NCI-H146 treated with DMSO at 0.1 percent for 48 hours (cell line): ENCODE data around the gene CA6.
"Not testable (repeated sequence)": the region's sequence is repeated elsewhere in the genome, so short reads cannot be mapped to it uniquely, and the experiment has no call there.

ENCODE experiments used
- DNase-seq: peaks from one replicate; lab custom pipeline; 2025; ENCODE audit not compliant: unreplicated experiment; lab: John Stamatoyannopoulos, UW

CA6 gene

DNA sequence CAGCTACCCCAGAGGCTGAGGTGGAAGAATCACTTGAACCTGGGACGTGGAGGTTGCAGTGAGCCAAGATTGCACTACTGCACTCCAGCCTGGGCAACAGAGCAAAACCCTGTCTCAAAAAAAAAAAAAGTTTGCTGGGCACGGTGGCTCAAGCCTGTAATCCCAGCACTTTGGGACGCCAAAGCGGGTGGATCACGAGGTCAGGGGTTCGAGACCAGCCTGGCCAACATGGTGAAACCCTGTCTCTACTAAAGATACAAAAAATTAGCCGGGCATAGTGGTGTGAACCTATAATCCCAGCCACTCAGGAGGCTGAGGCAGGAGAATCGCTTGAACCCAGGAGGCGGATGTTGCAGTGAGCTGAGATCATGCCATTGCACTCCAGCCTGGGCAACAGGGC, 23.2 kb downstream of the CA6 start:
- not testable (repeated sequence) for DNase-seq

DNA sequence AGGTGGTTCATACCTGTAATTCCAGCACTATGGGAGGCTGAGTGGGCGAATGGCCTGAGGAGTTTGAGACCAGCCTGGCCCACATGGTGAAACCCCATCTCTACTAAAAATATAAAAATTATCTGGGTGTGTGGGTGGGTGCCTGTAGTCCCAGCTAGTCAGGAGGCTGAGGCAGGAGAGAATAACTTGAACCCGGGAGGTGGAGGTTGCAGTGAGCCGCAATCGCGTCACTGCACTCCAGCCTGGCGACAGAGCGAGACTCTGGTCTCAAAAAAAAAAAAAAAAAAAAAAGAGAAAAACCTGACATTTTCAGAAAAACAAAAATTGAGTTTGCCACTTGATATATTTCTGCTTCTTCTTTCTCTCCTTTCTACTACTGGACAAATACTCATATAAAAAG, 24.3 kb downstream of the CA6 start:
- DNase-seq = no peak

DNA sequence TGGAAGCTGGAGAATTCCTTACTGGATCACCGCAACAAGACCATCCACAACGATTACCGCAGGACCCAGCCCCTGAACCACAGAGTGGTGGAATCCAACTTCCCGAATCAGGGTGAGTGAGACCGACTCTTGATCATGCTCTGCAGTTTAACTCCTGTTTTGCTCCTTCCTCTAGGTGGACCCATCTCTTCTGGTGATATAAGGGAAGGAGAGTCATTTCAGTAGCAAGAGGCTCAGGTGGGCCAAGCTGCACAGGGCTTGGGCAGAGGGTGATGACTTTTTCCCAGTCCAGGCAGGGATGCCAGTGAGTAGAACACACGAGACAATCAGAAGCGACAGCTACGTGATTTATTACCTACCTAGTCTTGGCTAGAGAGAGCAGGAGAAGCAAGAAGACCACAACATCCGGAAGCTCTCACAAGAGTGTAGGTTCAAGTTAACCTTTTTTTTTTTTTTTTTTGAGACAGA, 25.2 kb downstream of the CA6 start:
- DNase-seq = no peak

DNA sequence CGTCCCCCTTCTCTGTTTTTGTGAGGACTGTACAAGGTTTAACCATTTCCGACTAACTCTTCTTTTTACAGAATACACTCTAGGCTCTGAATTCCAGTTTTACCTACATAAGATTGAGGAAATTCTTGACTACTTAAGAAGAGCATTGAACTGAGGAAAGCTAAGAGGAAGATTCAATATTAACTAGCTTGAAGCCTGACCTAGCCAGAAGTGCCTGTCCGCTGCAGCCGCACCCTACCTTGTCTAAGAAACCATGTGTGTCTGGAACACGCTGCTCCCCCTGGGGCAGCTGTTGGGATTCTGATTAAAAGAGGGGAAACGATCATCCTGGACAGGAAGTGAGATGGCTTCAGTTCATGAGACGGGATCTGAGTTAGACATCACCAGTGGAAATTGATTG, 28.9 kb downstream of the CA6 start:
- DNase-seq = no peak

DNA sequence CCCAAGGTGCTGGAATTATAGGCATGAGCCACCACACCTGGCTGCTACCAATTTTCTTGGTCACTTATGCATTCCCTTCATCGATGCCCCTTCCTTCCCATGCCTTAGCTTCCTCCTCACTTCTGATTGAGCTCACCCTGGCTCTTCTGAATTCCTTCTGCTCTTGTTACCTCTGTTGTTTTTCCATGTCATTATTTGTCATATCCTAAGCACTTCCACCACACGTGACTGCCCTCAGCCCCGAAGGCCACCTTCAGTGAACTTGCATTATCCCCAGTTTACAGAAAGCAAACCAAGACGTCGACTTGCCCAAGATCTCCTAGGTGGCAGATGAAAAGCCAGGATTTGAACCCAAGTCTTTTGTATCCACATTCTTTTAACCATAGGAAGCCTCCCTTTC, 30.7 kb downstream of the CA6 start:
- DNase-seq = no peak

DNA sequence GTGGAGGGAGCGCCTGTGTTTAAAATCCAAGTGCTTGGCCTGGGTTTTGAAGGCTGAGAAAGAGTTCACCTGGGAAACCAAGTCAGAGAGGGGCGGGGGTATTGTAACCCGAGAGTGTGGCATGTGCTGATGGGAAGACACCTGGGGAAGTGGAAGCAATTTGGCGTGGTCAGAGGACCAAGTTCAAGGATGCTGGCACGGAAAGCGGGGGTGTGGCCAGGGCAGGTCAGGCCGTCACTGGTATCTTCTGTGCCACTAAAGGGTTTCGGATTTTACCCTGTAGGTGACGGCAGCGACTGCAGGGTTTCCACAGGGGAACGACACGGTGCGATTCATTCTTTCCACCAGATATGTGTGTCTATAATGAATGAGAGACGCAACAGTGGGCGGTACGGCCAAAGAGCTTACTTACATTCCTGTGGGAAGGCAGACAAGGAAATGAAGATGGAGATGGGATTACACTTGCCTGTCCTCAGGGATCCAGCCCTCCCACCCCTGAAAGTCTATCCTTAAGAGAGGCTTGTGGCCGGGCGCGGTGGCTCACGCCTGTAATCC, 31.3 kb downstream of the CA6 start:
- DNase-seq = no peak

DNA sequence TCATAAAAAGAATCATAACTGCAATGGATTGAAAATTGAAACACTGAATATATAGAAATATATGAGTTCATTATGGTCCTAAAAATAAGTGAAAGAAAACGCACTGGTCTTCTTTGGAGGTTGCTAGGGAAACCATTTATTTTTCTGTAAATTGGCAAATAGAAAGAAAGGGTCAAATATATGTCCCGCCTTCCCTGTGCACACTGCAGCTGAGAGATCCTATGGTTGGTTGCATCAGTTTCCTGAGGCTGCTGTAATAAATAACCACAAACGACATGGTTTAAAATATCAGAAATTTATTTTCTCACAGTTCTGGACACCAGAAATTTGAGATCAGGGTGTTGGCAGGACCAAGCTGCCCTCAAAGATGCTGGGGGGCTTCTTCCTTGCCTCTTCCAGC, 35.0 kb downstream of the CA6 start:
- no peak for DNase-seq

DNA sequence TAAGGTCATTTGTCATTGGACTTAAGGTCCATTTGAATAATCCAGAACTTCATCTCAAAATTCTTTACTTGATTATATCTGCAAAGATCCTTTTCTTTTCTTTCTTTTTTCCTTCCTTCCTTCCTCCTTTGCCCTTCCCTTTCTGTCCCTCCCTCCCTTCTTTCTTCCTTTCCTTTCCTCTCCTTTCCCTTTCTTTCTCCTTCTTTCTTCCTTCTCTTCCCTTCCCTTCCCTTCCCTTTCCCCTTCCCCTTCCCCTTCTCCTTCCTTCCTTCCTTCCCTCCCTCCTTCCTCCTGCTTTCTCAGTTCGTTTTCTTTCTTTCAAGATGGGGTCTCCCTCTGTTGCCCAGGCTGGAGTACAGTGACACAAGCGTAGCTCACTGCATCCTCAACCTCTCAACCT, 35.5 kb downstream of the CA6 start:
- no peak for DNase-seq

DNA sequence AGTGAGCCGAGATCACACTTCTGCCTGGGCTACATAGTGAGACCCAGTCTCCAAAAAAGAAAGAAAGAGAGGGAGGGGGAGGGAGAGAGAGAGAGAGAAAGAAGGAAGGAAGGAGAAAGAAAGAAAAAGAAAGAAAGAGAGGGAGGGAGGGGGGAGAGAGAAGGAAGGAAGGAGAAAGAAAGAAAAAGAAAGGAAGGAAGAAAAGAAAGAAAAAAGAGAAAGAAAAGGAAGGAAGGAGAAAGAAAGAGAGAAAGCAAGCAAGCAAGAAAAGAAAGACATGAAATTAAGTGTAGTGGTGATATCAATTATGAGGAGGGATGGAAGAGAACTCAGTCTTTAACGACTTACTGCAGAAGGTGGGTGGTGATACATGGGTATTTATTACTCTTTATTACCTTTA, 38.5 kb downstream of the CA6 start:
- no peak for DNase-seq

DNA sequence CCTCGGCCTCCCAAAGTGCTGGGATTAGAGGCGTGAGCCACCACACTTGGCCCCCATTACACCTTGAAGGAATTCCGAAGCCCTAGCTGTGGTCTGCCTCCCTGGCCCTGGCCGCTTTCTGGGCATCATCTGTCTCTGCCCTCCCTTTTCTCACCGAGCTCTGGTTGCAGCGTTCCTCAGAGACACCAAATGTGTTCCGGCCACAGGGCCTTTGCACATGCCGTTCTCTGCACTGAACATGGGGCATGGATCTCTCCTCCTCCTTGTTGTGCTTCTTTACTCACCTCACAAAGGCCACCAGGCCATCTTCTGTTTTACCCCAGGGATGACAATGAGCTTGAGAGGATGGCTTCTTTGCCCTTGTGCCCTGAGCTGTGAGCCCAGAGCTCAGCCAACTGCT, 39.3 kb downstream of the CA6 start:
- DNase-seq = no peak

DNA sequence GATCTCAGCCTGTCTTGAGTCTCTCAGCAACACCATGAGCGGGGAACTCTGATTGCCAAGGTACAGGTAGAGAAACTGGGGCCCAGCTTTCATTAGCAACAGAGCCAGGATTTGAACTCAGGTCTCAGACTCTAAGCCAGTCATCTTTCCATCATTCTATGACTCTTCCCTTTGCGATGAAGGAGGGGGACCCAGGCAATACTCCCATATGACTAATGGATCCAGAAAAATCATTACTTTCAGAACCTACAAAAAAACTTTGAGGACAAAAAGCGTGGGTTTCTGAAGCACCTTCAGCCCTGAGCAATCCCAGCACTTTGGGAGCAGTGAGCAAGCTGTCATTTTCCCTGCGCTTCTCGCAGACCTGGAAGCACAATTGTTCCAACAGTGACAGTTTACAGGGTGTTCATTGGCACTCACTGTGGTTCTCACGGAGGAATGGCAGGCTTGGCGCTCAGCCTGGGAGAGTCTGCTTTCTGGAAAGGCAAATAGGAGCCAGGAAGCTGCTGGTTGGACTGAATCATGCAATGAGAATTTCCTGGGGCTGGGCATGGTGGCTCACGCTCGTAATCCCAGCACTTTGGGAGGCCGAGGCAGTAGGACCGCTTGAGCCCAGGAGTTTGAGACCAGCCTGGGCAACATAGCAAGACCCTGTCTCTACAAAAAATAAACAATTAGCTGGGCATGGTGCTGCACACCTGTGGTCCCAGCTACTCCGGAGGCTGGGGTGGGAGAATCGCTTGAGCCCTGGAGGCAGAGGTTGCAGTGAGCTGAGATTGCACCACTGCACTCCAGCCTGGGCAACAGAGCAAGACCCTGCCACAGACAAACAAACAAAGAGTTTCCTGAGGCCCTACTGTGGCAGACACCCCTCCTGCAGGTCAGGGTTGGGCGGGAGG, 40.5 kb downstream of the CA6 start:
- no peak for DNase-seq

DNA sequence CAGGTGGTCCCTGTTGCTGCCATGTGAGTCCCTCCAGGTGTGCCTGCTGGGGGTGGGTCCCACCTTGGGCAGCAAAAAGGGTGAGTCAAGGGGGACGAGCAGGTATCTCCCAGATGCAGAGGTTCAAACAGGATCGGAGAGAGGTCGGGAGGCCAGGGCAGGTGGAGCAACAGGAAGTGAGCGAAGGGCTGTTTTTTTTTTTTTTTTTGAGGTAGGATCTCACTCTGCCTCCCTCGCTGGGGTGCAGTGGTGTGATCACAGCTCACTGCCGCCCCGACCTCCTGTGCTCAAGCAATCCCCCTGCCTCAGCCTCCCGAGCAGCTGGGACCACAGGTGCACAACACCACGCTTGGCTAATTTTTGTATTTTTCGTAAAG, 41.1 kb downstream of the CA6 start:
- no peak for DNase-seq

DNA sequence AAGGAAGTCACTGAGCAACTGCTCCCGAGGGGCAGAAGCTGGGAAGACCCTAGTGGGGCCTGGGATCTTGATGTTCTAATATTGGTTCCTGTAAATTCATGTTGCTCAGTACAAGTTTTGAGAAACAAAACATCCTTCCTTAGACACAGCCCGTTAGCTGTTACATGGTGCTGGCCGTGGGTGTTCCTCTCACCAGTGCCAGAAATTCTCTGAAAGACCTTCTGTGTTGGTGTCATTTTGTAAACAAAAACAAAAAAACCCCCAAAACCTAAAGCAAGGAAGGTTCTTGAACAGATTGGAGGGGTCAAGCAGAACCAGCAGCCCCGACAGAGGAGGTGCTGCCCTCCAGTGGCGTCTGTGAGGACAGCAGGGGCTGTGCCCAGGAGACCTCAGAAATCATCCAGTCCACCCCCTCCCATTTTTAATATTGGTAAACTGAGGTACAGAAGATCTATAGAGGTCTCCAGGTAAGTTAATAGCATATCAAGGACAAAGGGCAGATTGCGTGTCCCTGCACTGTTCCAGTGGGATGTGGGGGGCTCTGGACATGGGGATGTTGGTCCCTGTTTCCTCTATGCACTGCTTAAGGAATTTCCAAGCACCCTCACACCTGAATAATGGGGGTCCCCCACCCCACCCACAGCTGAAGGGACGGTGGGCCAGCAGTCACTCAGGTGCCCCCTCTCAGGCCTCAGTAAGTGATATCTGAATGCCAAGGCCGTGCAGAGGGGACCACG, 42.4 kb downstream of the CA6 start:
- no peak for DNase-seq

DNA sequence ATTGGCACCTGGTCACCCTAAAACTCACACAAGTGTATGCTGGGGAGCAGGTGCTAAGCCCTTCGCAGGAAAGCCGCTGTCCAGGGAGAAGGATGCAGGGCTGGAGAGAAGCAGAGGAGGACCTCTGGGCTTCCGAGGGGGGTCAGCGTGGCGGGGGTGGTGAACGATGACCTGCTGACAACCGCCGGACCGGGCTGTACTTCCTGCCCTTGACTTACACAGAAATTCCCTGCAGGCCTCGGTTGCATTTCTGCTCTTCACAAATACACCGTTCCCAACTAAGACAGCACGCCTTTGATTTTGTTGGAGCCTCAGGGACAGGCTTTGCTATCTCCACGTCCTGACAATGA, 42.9 kb downstream of the CA6 start:
- DNase-seq = no peak

DNA sequence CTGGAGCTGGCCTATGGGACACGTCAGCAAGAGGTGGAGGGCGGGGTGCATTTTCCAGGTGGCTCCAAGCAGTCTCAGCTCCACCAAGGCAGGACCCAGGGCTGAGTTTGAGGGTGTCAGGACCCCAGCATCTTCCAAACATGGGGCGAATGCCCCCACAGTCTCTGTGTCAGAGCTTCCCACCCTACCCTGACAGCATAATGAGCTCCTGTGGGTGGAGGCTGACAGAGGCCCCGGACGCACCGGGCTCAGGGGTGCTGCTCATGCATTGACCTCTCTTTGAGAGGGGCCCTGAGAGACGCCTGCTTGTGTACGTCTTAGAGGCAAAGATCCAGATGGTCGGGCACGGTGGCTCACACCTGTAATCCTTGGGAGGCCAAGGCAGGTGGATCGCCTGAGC, 43.4 kb downstream of the CA6 start:
- no peak for DNase-seq

DNA sequence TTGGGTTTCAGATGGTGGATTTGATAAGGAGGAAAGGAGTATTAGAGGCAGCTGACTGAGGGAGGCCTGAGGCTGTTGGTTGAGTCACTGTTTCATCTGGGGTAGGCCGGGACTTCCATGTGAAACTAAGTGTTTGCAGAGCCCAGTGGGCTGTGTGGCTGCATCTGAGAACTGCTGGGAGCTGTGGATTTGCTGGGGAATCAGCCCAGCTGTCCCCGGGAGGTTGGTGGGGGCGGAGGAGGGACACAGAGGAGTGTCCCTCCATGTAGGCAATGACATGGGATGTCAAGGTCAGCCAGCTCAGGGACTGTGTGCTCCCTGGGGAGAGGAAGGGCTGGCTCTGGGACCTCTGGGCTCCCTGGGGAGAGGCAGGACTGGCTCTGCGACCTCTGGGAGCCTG, 44.2 kb downstream of the CA6 start:
- no peak for DNase-seq

DNA sequence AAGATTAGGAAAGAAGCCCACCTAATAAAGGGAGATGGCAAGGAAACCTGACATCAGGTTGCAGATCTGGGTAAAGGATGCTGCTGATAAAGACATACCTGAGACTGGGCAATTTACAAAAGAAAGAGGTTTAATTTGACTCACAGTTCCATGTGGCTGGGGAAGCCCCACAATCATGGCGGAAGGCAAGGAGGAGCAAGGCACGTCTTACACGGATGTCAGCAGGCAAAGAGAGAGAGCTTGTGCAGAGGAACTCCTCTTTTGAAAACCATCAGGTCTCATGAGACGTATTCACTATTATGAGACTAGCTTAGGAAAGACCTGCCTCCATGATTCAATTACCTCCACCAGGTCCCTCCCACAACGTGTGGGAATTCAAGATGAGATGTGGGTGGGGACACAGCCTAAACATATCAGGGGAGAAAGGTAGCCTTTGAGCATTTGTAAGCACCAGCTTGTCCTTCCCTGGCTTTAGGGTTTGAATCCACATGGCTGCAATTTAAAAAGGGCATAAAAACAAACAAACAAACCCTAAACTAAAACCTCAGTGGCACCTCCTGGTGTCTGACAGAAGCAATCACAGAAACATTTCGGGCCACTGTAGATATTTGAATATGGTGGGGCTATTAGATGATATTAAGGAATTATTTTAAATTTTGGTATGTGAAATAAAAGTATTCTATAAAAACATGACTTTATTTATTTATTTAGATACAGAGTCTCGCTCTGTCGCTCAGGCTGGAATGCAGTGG, 47.4 kb downstream of the CA6 start:
- no peak for DNase-seq

DNA sequence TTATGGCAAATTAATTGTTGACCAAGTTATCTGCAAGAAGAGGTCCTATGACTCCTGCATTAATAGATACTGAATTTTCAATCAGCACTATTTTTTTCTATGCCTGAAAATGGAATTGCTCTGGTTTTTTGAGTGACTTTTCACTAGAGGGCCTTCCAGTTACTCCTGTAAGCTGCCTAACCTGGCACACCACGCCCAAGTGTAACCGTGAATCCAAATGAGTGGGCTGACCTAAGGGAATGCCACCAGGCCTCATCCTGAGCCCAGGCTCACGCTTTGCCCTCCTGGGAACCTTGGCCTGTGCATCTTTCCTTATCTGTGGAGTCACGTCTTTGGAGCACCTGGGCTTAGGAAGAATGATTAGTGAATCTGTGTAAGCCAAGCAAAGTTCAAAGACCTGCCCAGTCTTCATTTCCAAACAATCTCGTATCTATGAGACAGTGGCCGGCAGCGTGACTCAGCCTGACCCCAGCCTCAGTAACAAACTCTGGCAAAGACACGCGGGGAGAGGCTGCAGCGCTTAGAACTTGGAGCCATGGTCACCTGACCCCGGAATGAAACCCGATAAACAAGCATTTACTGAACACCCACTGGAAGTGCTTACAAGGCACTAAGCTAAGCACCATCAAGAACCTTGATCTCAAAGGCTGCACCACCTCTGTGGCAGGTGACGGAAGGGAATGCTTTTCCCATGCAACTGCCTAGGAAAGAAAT, 48.5 kb downstream of the CA6 start:
- not testable (repeated sequence) for DNase-seq

DNA sequence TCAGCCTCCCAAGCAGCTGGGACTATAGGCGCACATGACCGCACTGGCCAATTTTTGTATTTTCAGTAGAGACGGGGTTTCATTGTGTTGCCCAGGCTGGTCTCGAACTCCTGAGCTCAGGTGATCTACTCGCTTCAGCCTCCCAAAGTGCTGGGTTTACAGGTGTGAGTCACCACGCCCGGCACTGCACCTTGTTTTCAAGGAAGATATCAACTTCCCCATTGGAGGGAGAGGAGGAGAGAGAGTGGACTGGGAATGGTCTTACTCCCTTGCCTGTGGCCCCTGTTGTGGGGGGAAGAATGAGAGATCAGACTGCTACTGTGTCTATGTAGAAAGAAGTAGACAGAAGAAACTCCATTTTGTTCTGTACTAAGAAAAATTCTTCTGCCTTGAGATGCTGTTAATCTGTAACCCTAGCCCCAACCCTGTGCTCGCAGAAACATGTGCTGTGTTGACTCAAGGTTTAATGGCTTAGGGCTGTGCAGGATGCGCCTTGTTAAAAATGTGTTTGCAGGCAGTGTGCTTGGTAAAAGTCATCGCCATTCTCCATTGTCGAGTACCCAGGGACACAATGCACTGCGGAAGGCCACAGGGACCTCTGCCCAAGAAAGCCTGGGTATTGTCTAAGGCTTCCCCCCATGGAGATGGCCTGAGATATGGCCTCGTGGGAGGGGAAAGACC, 56.0 kb downstream of the CA6 start:
- DNase-seq = not testable (repeated sequence)

DNA sequence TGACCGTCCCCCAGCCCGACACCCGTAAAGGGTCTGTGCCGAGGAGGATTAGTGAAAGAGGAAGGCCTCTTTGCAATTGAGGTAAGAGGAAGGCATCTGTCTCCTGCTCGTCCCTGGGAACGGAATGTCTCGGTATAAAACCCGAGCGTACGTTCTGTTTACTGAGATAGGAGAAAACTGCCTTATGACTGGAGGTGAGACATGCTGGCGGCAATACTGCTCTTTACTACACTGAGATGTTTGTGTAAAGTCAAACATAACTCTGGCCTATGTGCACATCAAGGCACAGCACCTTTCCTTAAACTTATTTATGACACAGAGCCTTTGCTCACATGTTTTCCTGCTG, 56.5 kb downstream of the CA6 start:
- not testable (repeated sequence) for DNase-seq
